AG04449 (cell line): ENCODE data around the gene SATL1.
A peak's percentile ranks its signal among the peaks of the same experiment; 100 is the strongest.

Source experiments
- CTCF ChIA-PET: fragments of 350-600 bp; formaldehyde crosslinking; extraction: SDS; loops from one replicate; lab custom pipeline; 2021; ENCODE audit warnings: antibody characterized with exemption; lab: Yijun Ruan, JAX
- POLR2A ChIA-PET: fragments of 400-600, 350-600 bp; formaldehyde crosslinking; extraction: SDS; loops from one replicate; lab custom pipeline; 2020; ENCODE audit warnings: antibody characterized with exemption, inconsistent platforms; lab: Yijun Ruan, JAX
- DNase-seq: peaks from one replicate; pipeline ENCODE4 v3.0.0-alpha.2; 2010; ENCODE audit warnings: low read depth, low spot score
- H3K4me3 ChIP-seq: 2 replicates; pipeline ENCODE4 v1.5.1; 2011; ENCODE audit warnings: low read depth, mild to moderate bottlenecking, control low read depth, low read length
- TF ChIP-seq, protein P1 (sequence below): IDR thresholded peaks from one replicate; pipeline ENCODE4 v1.5.1; 2011; ENCODE audit warnings: mild to moderate bottlenecking, moderate library complexity, low read length, control low read depth, inconsistent platforms; ENCODE audit not compliant: insufficient read depth; ENCODE audit errors: missing control alignments

Gene SATL1

GRCh38 chrX:85113746-85114145, 129.8 kb downstream of the SATL1 start:
- TF ChIP-seq, protein P1, sequence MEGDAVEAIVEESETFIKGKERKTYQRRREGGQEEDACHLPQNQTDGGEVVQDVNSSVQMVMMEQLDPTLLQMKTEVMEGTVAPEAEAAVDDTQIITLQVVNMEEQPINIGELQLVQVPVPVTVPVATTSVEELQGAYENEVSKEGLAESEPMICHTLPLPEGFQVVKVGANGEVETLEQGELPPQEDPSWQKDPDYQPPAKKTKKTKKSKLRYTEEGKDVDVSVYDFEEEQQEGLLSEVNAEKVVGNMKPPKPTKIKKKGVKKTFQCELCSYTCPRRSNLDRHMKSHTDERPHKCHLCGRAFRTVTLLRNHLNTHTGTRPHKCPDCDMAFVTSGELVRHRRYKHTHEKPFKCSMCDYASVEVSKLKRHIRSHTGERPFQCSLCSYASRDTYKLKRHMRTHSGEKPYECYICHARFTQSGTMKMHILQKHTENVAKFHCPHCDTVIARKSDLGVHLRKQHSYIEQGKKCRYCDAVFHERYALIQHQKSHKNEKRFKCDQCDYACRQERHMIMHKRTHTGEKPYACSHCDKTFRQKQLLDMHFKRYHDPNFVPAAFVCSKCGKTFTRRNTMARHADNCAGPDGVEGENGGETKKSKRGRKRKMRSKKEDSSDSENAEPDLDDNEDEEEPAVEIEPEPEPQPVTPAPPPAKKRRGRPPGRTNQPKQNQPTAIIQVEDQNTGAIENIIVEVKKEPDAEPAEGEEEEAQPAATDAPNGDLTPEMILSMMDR, result no peak
- no peak overlapping the region for H3K4me3 ChIP-seq
- no peak for DNase-seq
- ChIA-PET CTCF (interaction anchor here (0.9 to 5.6 kb wide), 3 partner anchors 11 to 432 kb away, joined by 3 to 26 read pairs (median 4); no protein-coding TSS in a partner anchor), POLR2A (no interaction called here)

DNA sequence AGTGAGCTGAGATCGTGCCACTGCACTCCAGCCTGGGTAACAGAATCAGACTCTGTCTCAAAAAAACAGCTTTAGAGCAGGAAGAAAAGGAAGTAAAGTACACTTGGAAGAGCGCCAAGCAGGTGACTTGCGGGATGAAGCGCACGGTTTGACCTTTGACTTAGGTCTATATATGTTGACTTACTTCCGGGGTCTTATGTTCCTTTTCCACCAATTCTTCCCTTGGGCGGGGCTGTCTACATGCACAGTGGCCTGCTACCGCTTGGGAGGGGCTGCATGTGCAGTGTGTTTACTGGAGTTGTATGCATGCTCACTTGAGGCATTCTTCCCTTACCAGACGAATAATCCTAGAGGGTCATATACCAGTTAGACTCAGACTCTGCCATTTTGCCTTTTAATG, 131.3 kb downstream of the SATL1 start:
- H3K4me3 ChIP-seq, result no peak overlapping the region
- ChIA-PET CTCF (interaction anchor here (1.1 to 5.6 kb wide), 3 partner anchors 22 to 433 kb away, joined by 3 to 26 read pairs (median 17); no protein-coding TSS in a partner anchor), POLR2A (no interaction called here)
- TF ChIP-seq, protein P1, result no peak
- no peak for DNase-seq

GRCh38 chrX:85111347-85111746, 132.2 kb downstream of the SATL1 start:
- ChIA-PET CTCF (interaction anchor here (1.1 to 5.6 kb wide), 4 partner anchors 12 to 434 kb away, joined by 3 to 26 read pairs (median 10); no protein-coding TSS in a partner anchor), POLR2A (no interaction called here)
- DNase-seq, result no peak
- TF ChIP-seq, protein P1, result peak; percentile 8
- H3K4me3 ChIP-seq, result no peak overlapping the region

- H3K4me3 ChIP-seq, result no peak overlapping the region
- ChIA-PET POLR2A (no interaction called here), CTCF (interaction anchor here (5.6 kb wide), 1 partner anchor 433 kb away, joined by 26 read pairs; no protein-coding TSS in a partner anchor)
- TF ChIP-seq, protein P1, result no peak
- no peak for DNase-seq
These were observed 134.3 kb downstream of the SATL1 start for GRCh38 chrX:85109235-85109634.

GRCh38 chrX:85108165-85108564, 135.4 kb downstream of the SATL1 start:
- no peak for DNase-seq
- H3K4me3 ChIP-seq, result no peak overlapping the region
- POLR2A ChIA-PET, result no interaction called here
- CTCF ChIA-PET, result no interaction called here
- TF ChIP-seq, protein P1, result no peak

DNA sequence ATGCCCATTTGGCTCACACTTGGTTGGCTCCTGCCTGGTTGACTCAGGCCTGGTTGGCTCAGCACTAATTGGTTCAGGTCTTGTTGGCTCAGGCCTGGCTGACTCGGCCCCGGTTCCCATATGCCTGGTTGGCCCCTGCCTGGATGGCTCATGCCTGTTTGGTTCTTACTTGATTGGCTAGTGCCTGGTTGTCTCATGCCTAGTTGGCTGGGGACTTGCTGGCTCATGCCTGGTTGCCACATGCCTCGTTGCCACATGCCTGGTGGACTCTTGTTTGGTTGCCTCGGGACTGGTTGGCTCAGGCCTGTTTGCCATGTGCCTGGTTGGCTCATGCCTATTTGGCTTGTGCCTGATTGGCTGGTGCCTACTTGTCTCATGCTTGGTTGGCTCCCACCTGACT, 136.2 kb downstream of the SATL1 start:
- TF ChIP-seq, protein P1, result no peak
- ChIA-PET CTCF (no interaction called here), POLR2A (no interaction called here)
- no peak overlapping the region for H3K4me3 ChIP-seq
- no peak for DNase-seq
